ENCODE results near the gene PRKCH. TPM values are rescaled to one million over a fixed set of nuclear protein-coding genes. Genes with fewer than 3 reads are reported as not detected.

PRKCH gene
- total and polyA plus RNA-seq, 2 of the 13 experiments (the other 11 are each of a cell fraction or from before 2014, with no cell fraction given) = 0.48 to 1.3 TPM

DNA sequence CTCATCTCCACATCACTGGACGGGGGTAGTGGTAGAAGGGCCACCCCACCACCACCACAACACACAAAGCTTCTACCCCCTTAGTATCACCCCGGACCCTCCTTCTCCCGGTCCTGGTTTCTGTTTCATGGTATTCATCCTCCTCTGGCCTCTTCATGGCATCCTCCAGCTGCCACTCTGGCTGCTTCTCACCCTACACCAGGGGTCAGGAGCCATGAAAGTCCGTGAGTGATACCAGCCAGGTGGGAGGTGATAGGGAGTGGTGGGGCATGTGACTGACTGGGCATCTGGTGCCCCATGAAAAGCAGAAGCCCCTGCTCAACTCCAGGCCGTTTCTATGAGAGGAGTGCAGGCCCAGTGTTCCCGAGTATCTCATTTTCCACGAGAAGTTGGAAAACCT, 222.6 kb downstream of the PRKCH start:
- H3K9ac ChIP-seq (ENCODE audit: insufficient read depth, low read depth, low read length) = no peak overlapping the region
- ATAC-seq = no peak
- no peak overlapping the region for H3K27ac ChIP-seq (ENCODE audit: extremely low read length, insufficient read depth, low read length)
- no peaks in the 10 kb centered on the region for H3K36me3 ChIP-seq (replicated peaks in 1 of 2; ENCODE audit: control insufficient read depth in 1 of 2, insufficient read depth in 2 of 2, low read length in 2 of 2)
- no TSS peak for BruUV-seq (replicated peaks)
- no peak overlapping the region for H3K4me2 ChIP-seq (ENCODE audit: low read depth, low read length)
- POLR2A ChIA-PET = interaction anchor here (2.2 to 2.9 kb wide), 2 partner anchors 9 to 16 kb away, joined by 11 to 15 read pairs; no protein-coding TSS in a partner anchor
- no peak overlapping the region for H2AFZ ChIP-seq (ENCODE audit: low read length)
- no peaks in the 10 kb centered on the region for H3K9me3 ChIP-seq (ENCODE audit: low read length)
- H3K79me2 ChIP-seq (ENCODE audit: insufficient read depth, low read length) = no peaks in the 10 kb centered on the region
- no peak for FAIRE-seq
- DNase-seq (ENCODE audit: low spot score) = no peak
- intact Hi-C loops (cut with micrococcal nuclease; ENCODE audit: unreplicated experiment) (no loop called here), in situ Hi-C loops (cut with HindIII; ENCODE audit: extremely low pct_ligation_motif_present, low pct_unique_long_range_greater_than_20kb) (no loop called here)
- H4K20me1 ChIP-seq (ENCODE audit: insufficient read depth, low read length) = no peaks in the 10 kb centered on the region
- CTCF ChIA-PET (ENCODE audit: low intra/inter-chr PET ratio, low total read pairs) = no interaction called here
- H3K4me3 ChIP-seq (replicated peaks in 1 of 3; ENCODE audit: insufficient read depth in 1 of 3, low read depth in 2 of 3, low read length in 3 of 3) = no peak overlapping the region
- WGBS (ENCODE audit: low lambda C conversion rate) = 91% methylated on average over 7 of the region's 7 CpGs
- peaks cover 63% of the 10 kb centered on the region for H3K4me1 ChIP-seq (ENCODE audit: insufficient read depth, low read length)
- no peaks in the 10 kb centered on the region for H3K27me3 ChIP-seq (ENCODE audit: control insufficient read depth in 1 of 2, insufficient read depth in 2 of 2, low read length in 2 of 2)
- no peak for TF ChIP-seq SIX4 (CRISPR knock-in tag; IDR thresholded peaks at IDR 0.05)
- no peak for TF ChIP-seq PCBP2 (optimal IDR thresholded peaks at IDR 0.05; ENCODE audit: low read depth, low read length, poor library complexity, severe bottlenecking)
- no peak for TF ChIP-seq ZNF775 (CRISPR knock-in tag; IDR thresholded peaks at IDR 0.05; ENCODE audit: borderline replicate concordance)
- TF ChIP-seq, protein P1, sequence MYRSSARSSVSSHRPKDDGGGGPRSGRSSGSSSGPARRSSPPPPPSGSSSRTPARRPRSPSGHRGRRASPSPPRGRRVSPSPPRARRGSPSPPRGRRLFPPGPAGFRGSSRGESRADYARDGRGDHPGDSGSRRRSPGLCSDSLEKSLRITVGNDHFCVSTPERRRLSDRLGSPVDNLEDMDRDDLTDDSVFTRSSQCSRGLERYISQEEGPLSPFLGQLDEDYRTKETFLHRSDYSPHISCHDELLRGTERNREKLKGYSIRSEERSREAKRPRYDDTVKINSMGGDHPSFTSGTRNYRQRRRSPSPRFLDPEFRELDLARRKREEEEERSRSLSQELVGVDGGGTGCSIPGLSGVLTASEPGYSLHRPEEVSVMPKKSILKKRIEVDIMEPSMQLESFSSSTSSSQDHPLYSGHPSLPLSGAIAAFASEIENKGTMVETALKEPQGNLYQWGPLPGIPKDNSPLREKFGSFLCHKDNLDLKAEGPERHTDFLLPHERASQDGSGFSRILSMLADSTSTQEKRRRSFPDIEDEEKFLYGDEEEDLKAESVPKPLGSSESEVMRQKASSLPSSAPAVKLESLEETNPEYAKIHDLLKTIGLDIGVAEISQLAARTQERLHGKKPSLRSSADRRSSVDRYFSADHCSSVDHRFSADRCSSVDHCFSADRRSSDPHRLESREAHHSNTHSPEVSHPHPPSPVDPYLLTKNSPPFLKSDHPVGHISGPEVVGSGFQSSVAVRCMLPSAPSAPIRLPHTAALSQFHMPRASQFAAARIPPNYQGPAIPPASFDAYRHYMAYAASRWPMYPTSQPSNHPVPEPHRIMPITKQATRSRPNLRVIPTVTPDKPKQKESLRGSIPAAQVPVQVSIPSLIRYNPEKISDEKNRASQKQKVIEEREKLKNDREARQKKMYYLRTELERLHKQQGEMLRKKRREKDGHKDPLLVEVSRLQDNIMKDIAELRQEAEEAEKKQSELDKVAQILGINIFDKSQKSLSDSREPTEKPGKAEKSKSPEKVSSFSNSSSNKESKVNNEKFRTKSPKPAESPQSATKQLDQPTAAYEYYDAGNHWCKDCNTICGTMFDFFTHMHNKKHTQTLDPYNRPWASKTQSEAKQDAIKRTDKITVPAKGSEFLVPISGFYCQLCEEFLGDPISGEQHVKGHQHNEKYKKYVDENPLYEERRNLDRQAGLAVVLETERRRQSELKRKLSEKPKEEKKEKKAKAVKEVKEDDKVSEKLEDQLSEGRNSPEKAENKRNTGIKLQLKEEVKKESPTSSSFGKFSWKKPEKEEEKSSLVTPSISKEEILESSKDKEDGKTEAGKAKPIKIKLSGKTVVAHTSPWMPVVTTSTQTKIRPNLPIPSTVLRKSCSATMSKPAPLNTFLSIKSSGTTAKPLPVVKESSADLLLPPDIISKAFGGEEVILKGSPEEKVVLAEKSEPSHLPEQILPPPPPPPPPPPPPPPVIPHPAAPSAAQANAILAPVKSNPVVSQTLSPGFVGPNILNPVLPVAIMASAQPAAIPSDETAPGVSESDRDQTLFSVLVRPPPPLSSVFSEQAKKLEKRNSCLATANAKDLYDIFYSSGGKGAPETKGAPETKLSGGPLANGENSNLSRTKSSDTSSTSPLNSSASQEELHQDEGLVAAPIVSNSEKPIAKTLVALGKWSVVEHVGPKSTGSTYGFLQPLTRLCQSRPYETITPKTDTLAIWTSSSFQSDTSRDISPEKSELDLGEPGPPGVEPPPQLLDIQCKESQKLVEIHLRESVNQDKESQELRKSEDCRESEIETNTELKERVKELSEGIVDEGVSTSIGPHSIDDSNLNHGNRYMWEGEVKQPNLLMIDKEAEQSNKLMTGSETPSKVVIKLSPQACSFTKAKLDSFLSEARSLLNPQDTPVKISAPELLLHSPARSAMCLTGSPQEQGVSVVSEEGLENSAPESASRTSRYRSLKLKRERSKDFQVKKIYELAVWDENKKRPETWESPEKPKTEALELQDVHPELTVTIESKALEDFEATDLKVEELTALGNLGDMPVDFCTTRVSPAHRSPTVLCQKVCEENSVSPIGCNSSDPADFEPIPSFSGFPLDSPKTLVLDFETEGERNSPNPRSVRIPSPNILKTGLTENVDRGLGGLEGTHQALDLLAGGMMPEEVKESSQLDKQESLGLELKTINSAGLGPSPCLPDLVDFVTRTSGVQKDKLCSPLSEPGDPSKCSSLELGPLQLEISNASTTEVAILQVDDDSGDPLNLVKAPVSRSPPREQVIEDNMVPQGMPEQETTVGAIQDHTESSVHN (CRISPR knock-in tag; IDR thresholded peaks at IDR 0.05) = no peak
- no peak for TF ChIP-seq SSRP1 (CRISPR knock-in tag; IDR thresholded peaks at IDR 0.05)
- TF ChIP-seq POGZ (CRISPR knock-in tag; IDR thresholded peaks at IDR 0.05) = no peak
- TF ChIP-seq, protein P2, sequence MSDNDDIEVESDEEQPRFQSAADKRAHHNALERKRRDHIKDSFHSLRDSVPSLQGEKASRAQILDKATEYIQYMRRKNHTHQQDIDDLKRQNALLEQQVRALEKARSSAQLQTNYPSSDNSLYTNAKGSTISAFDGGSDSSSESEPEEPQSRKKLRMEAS (IDR thresholded peaks at IDR 0.05) = no peak
- no peak for TF ChIP-seq ATF7-NPFF (CRISPR knock-in tag; IDR thresholded peaks at IDR 0.05; ENCODE audit: low read depth)
- TF ChIP-seq, protein P3, sequence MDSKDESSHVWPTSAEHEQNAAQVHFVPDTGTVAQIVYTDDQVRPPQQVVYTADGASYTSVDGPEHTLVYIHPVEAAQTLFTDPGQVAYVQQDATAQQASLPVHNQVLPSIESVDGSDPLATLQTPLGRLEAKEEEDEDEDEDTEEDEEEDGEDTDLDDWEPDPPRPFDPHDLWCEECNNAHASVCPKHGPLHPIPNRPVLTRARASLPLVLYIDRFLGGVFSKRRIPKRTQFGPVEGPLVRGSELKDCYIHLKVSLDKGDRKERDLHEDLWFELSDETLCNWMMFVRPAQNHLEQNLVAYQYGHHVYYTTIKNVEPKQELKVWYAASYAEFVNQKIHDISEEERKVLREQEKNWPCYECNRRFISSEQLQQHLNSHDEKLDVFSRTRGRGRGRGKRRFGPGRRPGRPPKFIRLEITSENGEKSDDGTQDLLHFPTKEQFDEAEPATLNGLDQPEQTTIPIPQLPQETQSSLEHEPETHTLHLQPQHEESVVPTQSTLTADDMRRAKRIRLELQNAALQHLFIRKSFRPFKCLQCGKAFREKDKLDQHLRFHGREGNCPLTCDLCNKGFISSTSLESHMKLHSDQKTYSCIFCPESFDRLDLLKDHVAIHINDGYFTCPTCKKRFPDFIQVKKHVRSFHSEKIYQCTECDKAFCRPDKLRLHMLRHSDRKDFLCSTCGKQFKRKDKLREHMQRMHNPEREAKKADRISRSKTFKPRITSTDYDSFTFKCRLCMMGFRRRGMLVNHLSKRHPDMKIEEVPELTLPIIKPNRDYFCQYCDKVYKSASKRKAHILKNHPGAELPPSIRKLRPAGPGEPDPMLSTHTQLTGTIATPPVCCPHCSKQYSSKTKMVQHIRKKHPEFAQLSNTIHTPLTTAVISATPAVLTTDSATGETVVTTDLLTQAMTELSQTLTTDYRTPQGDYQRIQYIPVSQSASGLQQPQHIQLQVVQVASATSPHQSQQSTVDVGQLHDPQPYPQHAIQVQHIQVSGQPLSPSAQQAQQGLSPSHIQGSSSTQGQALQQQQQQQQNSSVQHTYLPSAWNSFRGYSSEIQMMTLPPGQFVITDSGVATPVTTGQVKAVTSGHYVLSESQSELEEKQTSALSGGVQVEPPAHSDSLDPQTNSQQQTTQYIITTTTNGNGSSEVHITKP (CRISPR knock-in tag; IDR thresholded peaks at IDR 0.05; ENCODE audit: low read depth) = no peak
- TF ChIP-seq, protein P4, sequence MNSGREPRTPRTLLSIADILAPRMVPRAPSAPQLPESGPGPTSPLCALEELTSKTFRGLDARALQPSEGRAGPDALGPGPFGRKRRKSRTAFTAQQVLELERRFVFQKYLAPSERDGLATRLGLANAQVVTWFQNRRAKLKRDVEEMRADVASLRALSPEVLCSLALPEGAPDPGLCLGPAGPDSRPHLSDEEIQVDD (CRISPR knock-in tag; IDR thresholded peaks at IDR 0.05; ENCODE audit: borderline replicate concordance) = no peak
- TF ChIP-seq ZNF746 (CRISPR knock-in tag; IDR thresholded peaks at IDR 0.05) = no peak
- TF ChIP-seq DNMT3B (CRISPR knock-in tag; conservative IDR thresholded peaks at IDR 0.05) = no peak
- no peak for TF ChIP-seq ZFY (CRISPR knock-in tag; IDR thresholded peaks at IDR 0.05)
